Measurements from ENCODE around the gene LRRC51. TPM values are rescaled to one million over a fixed set of nuclear protein-coding genes. Genes with fewer than 3 reads are reported as not detected.

LRRC51 gene
- total and polyA plus RNA-seq, 12 donors = 2.4 to 15.7 (median 10.7) TPM

DNA sequence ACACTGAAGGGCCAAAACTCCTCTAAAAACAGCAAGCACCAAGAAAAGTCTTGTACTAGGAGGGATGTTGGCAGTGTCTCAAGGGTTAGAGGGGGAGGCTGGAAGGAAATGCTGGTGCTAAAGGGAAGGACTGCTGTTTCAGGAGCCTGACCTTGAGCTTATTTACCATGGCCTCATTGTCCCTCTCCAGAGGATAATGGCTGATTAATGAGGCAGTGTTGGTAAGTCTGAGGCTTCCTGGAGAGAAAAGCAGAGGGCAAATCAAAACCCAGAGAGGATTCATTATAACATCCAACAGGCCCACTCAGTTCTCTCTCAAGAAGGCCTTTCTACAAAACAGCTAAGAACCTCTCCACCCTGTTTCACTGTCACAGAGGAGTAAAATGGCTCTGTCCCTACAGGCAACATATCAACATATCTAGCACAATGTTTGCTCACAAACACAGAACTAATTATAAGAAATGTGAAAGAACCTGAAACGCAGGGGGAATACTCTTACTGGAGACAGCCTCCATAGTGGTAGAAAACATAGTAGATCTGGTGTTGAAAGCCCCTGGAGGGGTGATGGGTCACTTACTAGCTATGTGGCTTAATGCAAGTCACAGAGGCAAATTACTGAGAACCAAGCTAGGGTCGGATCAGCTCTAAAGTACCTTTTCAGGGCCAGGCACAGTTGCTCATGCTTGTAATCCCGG lies 31.7 kb upstream of the LRRC51 start:
- no peaks in the 10 kb centered on the region for H3K9me3 ChIP-seq (replicated peaks in 1 of 3)
- no peak overlapping the region for H3K4me3 ChIP-seq
- H3K4me1 ChIP-seq (replicated peaks in 1 of 2) = peaks cover 12 to 15% of the 10 kb centered on the region in 2 donors
- TF ChIP-seq, protein P1, sequence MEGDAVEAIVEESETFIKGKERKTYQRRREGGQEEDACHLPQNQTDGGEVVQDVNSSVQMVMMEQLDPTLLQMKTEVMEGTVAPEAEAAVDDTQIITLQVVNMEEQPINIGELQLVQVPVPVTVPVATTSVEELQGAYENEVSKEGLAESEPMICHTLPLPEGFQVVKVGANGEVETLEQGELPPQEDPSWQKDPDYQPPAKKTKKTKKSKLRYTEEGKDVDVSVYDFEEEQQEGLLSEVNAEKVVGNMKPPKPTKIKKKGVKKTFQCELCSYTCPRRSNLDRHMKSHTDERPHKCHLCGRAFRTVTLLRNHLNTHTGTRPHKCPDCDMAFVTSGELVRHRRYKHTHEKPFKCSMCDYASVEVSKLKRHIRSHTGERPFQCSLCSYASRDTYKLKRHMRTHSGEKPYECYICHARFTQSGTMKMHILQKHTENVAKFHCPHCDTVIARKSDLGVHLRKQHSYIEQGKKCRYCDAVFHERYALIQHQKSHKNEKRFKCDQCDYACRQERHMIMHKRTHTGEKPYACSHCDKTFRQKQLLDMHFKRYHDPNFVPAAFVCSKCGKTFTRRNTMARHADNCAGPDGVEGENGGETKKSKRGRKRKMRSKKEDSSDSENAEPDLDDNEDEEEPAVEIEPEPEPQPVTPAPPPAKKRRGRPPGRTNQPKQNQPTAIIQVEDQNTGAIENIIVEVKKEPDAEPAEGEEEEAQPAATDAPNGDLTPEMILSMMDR (IDR thresholded peaks at IDR 0.05) = no peak
- TF ChIP-seq POLR2A (IDR thresholded peaks at IDR 0.05) = no peak
- intact Hi-C loops (cut with DNase I) = no loop called here
- no peaks in the 10 kb centered on the region for H3K27me3 ChIP-seq
- peak; percentile 36 to 82 (median 67) for DNase-seq
- peak overlapping the region; percentile 1 to 83 (median 51) for H3K27ac ChIP-seq
- WGBS, 4 donors = 30 to 68% (median 50%) methylated on average over 2 to 3 of the region's 3 CpGs
- H3K36me3 ChIP-seq (replicated peaks in 1 of 2) = no peaks in the 10 kb centered on the region

DNA sequence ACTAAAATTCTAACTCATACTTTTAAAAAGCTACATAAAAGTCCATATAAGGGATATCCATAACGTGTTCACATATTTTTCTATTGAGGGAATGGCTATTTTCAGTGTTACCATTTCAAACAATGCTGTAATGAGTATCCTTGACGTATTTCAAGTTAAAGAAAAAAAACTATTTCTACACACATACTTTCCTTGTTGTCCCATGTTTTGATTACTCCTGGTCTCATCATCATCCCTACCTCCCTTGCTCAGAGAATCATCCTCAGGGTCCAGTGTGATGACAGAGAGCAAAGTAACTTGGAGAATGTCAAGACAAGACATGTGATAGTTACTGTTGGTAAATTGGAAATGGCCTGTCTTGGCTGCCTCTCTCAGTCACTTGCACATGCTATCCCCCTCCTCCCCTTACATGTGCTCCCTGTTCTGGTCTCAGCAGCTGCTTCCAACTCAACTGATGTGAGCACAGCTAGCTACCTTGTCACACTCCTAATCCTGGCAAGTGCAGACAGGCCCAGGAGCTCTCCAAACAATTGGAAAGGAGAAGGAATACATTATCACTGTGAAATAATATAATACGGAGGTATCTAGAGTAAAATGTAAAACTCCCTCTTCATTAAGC lies 22.1 kb upstream of the LRRC51 start:
- H3K4me3 ChIP-seq = no peak overlapping the region
- H3K27ac ChIP-seq = no peak overlapping the region
- H3K27me3 ChIP-seq = no peaks in the 10 kb centered on the region
- no peaks in the 10 kb centered on the region for H3K36me3 ChIP-seq (replicated peaks in 1 of 2)
- no peaks in the 10 kb centered on the region for H3K9me3 ChIP-seq (replicated peaks in 1 of 3)
- H3K4me1 ChIP-seq (replicated peaks in 1 of 2) = no peaks in the 10 kb centered on the region
- intact Hi-C loops (cut with DNase I) = no loop called here
- DNase-seq = peak in 2 of 7 donors; percentile 6 to 34
- TF ChIP-seq POLR2A (IDR thresholded peaks at IDR 0.05) = no peak
- TF ChIP-seq, protein P1 (IDR thresholded peaks at IDR 0.05) = no peak
- 86 to 93% (median 90%) methylated on average over 3 of the region's 3 CpGs for WGBS, 4 donors

DNA sequence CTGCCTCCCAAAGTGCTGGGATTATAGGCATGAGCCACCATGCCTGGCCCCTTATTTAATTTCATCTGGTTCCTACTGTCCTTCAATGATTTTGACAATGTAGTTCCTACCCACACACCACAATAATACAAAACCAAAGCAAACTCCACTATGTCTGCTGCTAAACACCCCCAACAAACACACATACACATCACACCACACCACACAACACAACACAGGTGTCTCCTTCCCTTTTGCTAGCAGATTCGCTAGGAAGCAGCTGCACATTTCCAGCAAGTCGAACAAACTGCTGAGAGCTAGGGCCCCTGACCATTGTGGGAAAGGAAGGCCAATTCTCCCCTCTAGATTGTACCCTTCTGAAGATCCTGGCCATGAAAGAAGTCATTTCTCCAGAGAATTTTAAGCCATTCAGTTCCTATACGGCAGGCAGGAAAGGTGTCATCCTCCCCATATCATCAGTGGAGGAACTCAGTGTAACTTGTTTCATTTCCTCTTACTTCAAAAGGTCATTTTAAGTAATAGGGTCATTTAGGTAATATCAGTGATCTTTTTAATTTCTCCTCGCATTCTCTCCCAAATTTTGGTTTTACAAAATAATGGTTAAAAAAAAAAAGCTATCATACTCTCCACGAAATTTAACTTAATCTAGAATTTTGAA lies 18.8 kb upstream of the LRRC51 start:
- 86 to 92% (median 88%) methylated on average over 5 of the region's 5 CpGs for WGBS, 4 donors
- Histone ChIP-seq H3K4me3 (no peak overlapping the region), H3K27ac (no peak overlapping the region), H3K4me1 (replicated peaks in 1 of 2) (peaks cover 6 to 11% of the 10 kb centered on the region in 2 donors), H3K27me3 (no peaks in the 10 kb centered on the region), H3K9me3 (replicated peaks in 1 of 3) (no peaks in the 10 kb centered on the region), H3K36me3 (replicated peaks in 1 of 2) (no peaks in the 10 kb centered on the region)
- TF ChIP-seq, protein P1 (IDR thresholded peaks at IDR 0.05) = no peak
- intact Hi-C loops (cut with DNase I) = no loop called here
- no peak for DNase-seq

DNA sequence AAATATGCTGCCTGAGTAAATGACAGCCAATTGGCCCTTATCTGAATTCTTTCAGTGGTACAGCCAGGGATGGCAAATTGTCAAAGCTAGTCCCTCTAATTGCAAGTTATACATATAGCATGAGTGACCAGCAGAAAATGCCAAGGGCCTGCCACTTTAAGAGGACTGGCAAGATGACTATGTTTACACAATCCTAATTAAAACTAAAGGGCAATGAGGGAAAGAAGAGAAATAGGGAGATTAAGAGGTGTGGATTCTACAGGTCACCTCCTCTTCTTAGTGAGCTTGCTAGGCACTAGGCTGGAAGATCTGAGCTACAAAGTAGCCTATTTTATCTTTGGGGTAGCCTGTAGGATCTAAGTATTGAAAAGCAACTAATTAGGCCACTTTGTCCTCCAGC lies 13.8 kb upstream of the LRRC51 start:
- TF ChIP-seq, protein P1 (IDR thresholded peaks at IDR 0.05) = no peak
- no peak for TF ChIP-seq POLR2A (IDR thresholded peaks at IDR 0.05)
- Histone ChIP-seq H3K36me3 (replicated peaks in 1 of 2) (no peaks in the 10 kb centered on the region), H3K27ac (peak overlapping the region in 2 of 5 donors; percentile 5 to 31), H3K9me3 (replicated peaks in 1 of 3) (no peaks in the 10 kb centered on the region), H3K4me1 (replicated peaks in 1 of 2) (peaks cover 36 to 49% of the 10 kb centered on the region in 2 donors), H3K4me3 (no peak overlapping the region), H3K27me3 (no peaks in the 10 kb centered on the region)
- intact Hi-C loops (cut with DNase I) = no loop called here
- no peak for DNase-seq
